Measurements from ENCODE around the gene YPEL5. TPM values are rescaled to one million over a fixed set of nuclear protein-coding genes. Genes with fewer than 3 reads are reported as not detected.
A peak's percentile ranks its signal among the peaks of the same experiment; 100 is the strongest.

YPEL5 gene
- total RNA-seq (2021) (25.3 to 27.3 TPM (median 26.5 TPM) in 3 replicates), Bru-seq, nascent RNA (percentile 89 among the genes with signal in this experiment)
- long read RNA-seq, experiment 1, transcript YPEL5-203 (5 exons, 2,560 nt): minor isoform, 6 of 83 reads
- long read RNA-seq, experiment 1, transcript YPEL5-201 (3 exons, 2,182 nt): major isoform, 43 of 83 reads
- long read RNA-seq, experiment 1, transcript YPEL5-202 (4 exons, 2,499 nt): minor isoform, 13 of 83 reads
- long read RNA-seq, experiment 1, partial matches to known transcripts: 0 of 83 reads
- long read RNA-seq, experiment 1, other reads (novel, unspliced or antisense): 14 of 83 reads
- long read RNA-seq, experiment 2, transcript YPEL5-201 (3 exons, 2,182 nt): major isoform, 10 of 42 reads
- long read RNA-seq, experiment 2, partial matches to known transcripts: 4 of 42 reads
- long read RNA-seq, experiment 2, other reads (novel, unspliced or antisense): 24 of 42 reads
- long read RNA-seq, experiment 3, transcript YPEL5-201 (3 exons, 2,182 nt): major isoform, 30 of 45 reads
- long read RNA-seq, experiment 3, transcript YPEL5-202 (4 exons, 2,499 nt): minor isoform, 9 of 45 reads
- long read RNA-seq, experiment 3, partial matches to known transcripts: 1 of 45 reads
- long read RNA-seq, experiment 3, other reads (novel, unspliced or antisense): 3 of 45 reads

DNA sequence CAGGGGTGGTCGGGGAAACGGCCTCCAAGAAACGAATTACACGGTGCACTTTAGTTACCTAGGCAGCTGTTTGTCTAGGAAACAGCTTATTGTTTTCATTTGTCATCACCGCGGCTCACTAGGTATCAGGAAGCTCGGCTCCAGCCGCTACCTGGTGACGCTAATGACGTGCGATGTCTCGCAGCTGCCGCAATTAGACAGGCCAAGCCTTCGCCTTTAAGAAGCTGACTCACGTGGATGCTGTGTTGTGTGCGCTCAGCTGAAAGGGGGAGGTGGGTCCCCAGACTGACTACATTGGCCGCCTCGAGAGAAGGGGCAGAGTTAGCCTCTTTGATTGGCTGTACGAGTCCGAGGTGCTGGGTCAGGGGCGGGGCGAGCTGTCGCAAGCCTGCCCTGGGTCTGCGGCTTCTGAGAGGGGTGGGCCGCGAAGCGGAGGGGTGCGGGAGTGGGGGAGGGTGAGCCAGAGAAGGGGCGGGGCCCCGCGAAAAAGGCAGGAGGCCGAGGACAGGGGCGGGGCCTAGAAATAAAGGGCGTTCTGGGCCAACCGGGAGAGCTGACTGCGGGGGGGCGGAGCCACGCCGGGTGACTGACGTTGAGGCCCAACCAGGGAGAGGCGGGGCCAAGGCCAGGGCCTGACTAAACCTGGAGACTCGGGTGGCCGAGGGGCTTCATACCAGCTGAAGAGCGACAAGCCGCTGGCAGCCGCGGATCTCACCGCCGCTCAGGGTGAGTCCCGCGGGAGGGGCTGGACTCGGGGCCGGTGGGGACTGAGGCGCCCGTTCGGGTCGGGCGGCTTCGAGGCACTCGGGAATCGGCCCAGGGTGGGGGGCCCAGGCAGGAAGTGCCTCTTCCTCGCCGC lies at the start of gene YPEL5:
Gene YPEL5, plus strand, starts transcription at position 671 of the 859 bp plus-strand sequence. CDS start 9,645 bp downstream, outside the sequence.
- CTCF ChIA-PET: interaction anchor here (0.6 to 8.1 kb wide), 11 partner anchors 11 to 568 kb away, joined by 3 to 113 read pairs (median 4); no protein-coding TSS in a partner anchor
- peaks cover 41% of the 10 kb centered on the region for H3K4me1 Mint-ChIP-seq
- no peaks in the 10 kb centered on the region for H3K36me3 Mint-ChIP-seq
- ATAC-seq (peak; percentile 96), DNase-seq (ENCODE audit: low spot score) (peak; percentile 99)
- H3K9me3 Mint-ChIP-seq: no peaks in the 10 kb centered on the region
- peak within 1 kb of the TSS; percentile 92 for H3K27ac Mint-ChIP-seq
- POLR2A ChIA-PET: interaction anchor here (0.5 to 1.5 kb wide), 4 partner anchors 9 to 226 kb away, joined by 3 to 10 read pairs (median 6); partner anchors contain the start of gene LBH
- peaks cover 13% of the 10 kb centered on the region for H3K27me3 Mint-ChIP-seq (ENCODE audit: low read depth)
- peak within 1 kb of the TSS; percentile 86 for H3K4me3 Mint-ChIP-seq
- TF ChIP-seq, protein P1, sequence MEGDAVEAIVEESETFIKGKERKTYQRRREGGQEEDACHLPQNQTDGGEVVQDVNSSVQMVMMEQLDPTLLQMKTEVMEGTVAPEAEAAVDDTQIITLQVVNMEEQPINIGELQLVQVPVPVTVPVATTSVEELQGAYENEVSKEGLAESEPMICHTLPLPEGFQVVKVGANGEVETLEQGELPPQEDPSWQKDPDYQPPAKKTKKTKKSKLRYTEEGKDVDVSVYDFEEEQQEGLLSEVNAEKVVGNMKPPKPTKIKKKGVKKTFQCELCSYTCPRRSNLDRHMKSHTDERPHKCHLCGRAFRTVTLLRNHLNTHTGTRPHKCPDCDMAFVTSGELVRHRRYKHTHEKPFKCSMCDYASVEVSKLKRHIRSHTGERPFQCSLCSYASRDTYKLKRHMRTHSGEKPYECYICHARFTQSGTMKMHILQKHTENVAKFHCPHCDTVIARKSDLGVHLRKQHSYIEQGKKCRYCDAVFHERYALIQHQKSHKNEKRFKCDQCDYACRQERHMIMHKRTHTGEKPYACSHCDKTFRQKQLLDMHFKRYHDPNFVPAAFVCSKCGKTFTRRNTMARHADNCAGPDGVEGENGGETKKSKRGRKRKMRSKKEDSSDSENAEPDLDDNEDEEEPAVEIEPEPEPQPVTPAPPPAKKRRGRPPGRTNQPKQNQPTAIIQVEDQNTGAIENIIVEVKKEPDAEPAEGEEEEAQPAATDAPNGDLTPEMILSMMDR (IDR thresholded peaks at IDR 0.05): no peak
- TF ChIP-seq ZNF263 (CRISPR knock-in tag; IDR thresholded peaks at IDR 0.05; ENCODE audit: low read depth) (no peak), NR1H2 (CRISPR knock-in tag; IDR thresholded peaks at IDR 0.05) (no peak), NFATC4 (CRISPR knock-in tag; IDR thresholded peaks at IDR 0.05) (no peak), E2F5 (CRISPR knock-in tag; IDR thresholded peaks at IDR 0.05) (0 out of 2 replicates have a peak, but pooled peaks have one; percentile 15), ATF2 (CRISPR knock-in tag; IDR thresholded peaks at IDR 0.05; ENCODE audit: borderline replicate concordance, low read depth) (no peak), PREB (CRISPR knock-in tag; IDR thresholded peaks at IDR 0.05; ENCODE audit: borderline replicate concordance) (no peak), KAT7 (CRISPR knock-in tag; IDR thresholded peaks at IDR 0.05; ENCODE audit: borderline replicate concordance) (no peak), ESRRA (CRISPR knock-in tag; IDR thresholded peaks at IDR 0.05; ENCODE audit: borderline replicate concordance) (no peak), IRF2 (CRISPR knock-in tag; IDR thresholded peaks at IDR 0.05; ENCODE audit: borderline replicate concordance, low read depth) (no peak), SP1 (CRISPR knock-in tag; conservative IDR thresholded peaks at IDR 0.05) (peak; percentile 85), ZNF512 (CRISPR knock-in tag; IDR thresholded peaks at IDR 0.05; ENCODE audit: borderline replicate concordance) (no peak), ATF6 (CRISPR knock-in tag; IDR thresholded peaks at IDR 0.05) (no peak)
- TF ChIP-seq, protein P2, sequence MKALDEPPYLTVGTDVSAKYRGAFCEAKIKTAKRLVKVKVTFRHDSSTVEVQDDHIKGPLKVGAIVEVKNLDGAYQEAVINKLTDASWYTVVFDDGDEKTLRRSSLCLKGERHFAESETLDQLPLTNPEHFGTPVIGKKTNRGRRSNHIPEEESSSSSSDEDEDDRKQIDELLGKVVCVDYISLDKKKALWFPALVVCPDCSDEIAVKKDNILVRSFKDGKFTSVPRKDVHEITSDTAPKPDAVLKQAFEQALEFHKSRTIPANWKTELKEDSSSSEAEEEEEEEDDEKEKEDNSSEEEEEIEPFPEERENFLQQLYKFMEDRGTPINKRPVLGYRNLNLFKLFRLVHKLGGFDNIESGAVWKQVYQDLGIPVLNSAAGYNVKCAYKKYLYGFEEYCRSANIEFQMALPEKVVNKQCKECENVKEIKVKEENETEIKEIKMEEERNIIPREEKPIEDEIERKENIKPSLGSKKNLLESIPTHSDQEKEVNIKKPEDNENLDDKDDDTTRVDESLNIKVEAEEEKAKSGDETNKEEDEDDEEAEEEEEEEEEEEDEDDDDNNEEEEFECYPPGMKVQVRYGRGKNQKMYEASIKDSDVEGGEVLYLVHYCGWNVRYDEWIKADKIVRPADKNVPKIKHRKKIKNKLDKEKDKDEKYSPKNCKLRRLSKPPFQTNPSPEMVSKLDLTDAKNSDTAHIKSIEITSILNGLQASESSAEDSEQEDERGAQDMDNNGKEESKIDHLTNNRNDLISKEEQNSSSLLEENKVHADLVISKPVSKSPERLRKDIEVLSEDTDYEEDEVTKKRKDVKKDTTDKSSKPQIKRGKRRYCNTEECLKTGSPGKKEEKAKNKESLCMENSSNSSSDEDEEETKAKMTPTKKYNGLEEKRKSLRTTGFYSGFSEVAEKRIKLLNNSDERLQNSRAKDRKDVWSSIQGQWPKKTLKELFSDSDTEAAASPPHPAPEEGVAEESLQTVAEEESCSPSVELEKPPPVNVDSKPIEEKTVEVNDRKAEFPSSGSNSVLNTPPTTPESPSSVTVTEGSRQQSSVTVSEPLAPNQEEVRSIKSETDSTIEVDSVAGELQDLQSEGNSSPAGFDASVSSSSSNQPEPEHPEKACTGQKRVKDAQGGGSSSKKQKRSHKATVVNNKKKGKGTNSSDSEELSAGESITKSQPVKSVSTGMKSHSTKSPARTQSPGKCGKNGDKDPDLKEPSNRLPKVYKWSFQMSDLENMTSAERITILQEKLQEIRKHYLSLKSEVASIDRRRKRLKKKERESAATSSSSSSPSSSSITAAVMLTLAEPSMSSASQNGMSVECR (CRISPR knock-in tag; IDR thresholded peaks at IDR 0.05; ENCODE audit: borderline replicate concordance): peak; percentile 61; the same call in 1 of the 2 replicates

Measured in WTC11 (cell line).